Sigmoid colon (tissue), 4 donors: Measurements from ENCODE around the gene ARF1.

Experiments used
- CTCF ChIP-seq, 4 experiments: fragments of 450-650 bp in 3 of 4; fragments of 200-600 bp in 1 of 4; IDR thresholded peaks; one replicate each; pipeline ENCODE4 v1.5.1; 2016 to 2019; ENCODE audit warnings: antibody characterized with exemption in 4 of 4, mild to moderate bottlenecking in 3 of 4, moderate library complexity in 2 of 4
- POLR2A ChIP-seq, 2 donors: fragments of 450-650 bp; IDR thresholded peaks; one replicate each; pipeline ENCODE4 v1.6.1; 2016; ENCODE audit warnings: antibody characterized with exemption in 2 of 2, mild to moderate bottlenecking in 2 of 2, moderate library complexity in 2 of 2
- POLR2AphosphoS5 ChIP-seq, 4 donors: sonication (generic); formaldehyde crosslinking; IDR thresholded peaks; one replicate each; pipeline ENCODE4 v1.6.1; 2017; ENCODE audit warnings: antibody characterized with exemption in 4 of 4

GRCh38 chr1:228145463-228146416 lies 63.2 kb downstream of the ARF1 start:
- TF ChIP-seq CTCF (IDR thresholded peaks at IDR 0.05) = no peak
- TF ChIP-seq POLR2AphosphoS5 (IDR thresholded peaks at IDR 0.05) = no peak
- no peak for TF ChIP-seq POLR2A (IDR thresholded peaks at IDR 0.05)
